Mesangial cell (primary cell): Measurements from ENCODE around the gene ITGB6. TPM values are rescaled to one million over a fixed set of nuclear protein-coding genes. Genes with fewer than 3 reads are reported as not detected.

Experiments
- total RNA-seq: library from RNA; depleted of rRNA; stranded (reverse); fragments of >200 nt; gene quantifications from 2 replicates; pipeline ENCODE4 v1.2.3, GENCODE V29; 2015

The ITGB6 gene, protein sequence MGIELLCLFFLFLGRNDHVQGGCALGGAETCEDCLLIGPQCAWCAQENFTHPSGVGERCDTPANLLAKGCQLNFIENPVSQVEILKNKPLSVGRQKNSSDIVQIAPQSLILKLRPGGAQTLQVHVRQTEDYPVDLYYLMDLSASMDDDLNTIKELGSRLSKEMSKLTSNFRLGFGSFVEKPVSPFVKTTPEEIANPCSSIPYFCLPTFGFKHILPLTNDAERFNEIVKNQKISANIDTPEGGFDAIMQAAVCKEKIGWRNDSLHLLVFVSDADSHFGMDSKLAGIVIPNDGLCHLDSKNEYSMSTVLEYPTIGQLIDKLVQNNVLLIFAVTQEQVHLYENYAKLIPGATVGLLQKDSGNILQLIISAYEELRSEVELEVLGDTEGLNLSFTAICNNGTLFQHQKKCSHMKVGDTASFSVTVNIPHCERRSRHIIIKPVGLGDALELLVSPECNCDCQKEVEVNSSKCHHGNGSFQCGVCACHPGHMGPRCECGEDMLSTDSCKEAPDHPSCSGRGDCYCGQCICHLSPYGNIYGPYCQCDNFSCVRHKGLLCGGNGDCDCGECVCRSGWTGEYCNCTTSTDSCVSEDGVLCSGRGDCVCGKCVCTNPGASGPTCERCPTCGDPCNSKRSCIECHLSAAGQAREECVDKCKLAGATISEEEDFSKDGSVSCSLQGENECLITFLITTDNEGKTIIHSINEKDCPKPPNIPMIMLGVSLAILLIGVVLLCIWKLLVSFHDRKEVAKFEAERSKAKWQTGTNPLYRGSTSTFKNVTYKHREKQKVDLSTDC
- 2.6 and 19.3 TPM in 2 replicates for total RNA-seq

DNA sequence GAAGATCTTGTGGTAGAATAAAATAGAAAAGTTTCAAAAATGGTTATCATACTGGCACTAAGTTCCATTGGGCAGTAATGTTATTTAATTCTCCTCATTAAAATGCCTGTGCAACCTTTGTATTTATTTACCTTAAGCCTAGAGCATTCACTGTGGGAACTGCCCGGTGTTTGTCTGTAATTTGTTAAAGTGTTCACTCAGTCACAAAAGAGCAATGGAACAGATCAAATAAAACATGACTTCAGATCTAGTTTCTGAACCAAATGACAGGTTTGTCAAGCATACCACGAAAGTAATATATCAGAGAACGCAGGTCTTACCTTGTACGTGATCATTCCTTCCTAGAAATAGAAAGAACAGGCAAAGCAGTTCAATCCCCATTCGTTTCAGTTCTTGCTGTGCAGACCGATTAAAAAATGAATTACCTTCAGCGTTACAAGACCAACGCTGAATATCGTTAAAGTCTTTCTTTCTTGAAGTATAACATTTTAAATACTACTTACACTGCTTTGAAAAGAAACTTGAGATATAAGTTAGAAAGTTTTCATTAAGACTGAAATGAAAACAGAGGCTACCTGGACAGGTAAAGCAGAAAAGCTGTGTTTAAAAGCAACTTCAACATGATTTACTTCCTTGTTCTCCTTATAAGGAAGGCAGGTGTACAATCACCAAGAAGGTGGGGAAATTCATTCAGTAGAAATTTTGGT is at the start of gene ITGB6:
Gene ITGB6, minus strand, starts transcription at position 590 of the 707 bp plus-strand sequence. Its CDS starts 209 bp downstream, at position 381.

DNA sequence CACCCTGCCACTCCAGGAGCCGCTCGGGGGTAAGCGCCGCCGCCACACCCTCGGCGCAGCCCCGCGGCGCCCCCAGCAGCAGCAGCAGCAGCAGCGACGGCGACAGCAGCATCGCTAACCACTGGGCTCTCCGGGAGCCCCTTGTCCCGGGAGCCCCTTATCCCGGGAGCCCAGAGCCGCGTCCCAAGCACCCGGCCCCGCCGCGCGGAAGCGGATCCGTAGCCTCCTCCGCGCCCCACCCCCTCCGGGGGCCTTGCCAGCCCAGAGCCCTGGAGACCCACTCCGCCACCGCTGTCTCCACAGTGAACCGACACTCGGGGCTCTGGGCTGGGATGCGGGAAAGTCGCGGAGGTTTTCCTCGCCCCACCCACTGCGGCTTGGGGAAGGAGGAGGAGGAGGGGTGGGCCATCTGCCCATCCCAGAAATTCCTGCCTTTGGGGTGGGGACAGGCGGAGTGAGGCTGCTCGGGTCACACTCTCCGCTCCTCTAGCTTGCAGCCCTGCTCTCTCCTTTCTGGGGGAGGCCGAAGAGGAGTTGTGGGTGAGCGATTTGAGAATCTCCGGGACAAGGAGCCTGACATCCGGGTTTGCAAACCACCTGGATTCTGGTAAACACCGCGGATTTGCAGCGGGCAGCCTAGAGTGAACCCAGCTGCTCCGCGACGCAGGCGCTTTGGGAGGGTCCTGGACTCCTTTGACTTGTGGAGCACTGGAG is 137.6 kb downstream of the ITGB6 start, which contains the start of gene PLA2R1:
Gene PLA2R1, minus strand, starts transcription at position 324 of the 714 bp plus-strand sequence. Its CDS starts 212 bp downstream, at position 112.

Other genes starting within 250 kb of the ITGB6 start
- gene PLA2R1, start 137.7 kb downstream of the ITGB6 start, total RNA-seq = 3.6 and 5.7 TPM in 2 replicates